IMR-90 (cell line): ENCODE measurements around the gene GMPPB. TPM values are rescaled to one million over a fixed set of nuclear protein-coding genes. Genes with fewer than 3 reads are reported as not detected.

ENCODE experiments used
- ATAC-seq: fragments of 200-7000 bp; cut with Tn5 transposase; 2 replicates; pipeline ENCODE4 v1.9.1; 2020; ENCODE audit warnings: low read depth, mild to moderate bottlenecking, moderate library complexity
- BruUV-seq: library from RNA; stranded (reverse); fragments of 400-500 nt; replicated peaks from 2 replicates; lab custom pipeline; 2021; lab: Mats Ljungman, UMichigan
- CTCF ChIA-PET: fragments of 300-600 bp; formaldehyde crosslinking; extraction: SDS; loops from one replicate; lab custom pipeline; 2021; ENCODE audit warnings: antibody characterized with exemption; lab: Yijun Ruan, JAX
- POLR2A ChIA-PET: fragments of 300-600 bp; sonication (Branson Sonifier 250); formaldehyde crosslinking; loops from one replicate; lab custom pipeline; 2022; ENCODE audit warnings: antibody characterized with exemption; ENCODE audit not compliant: unreplicated experiment; lab: Charles Lee
- DNase-seq: peaks from one replicate; pipeline ENCODE4 v3.0.0; 2013
- H2AFZ ChIP-seq: replicated peaks from 2 replicates; pipeline ENCODE3; 2013; ENCODE audit warnings: low read length, mild to moderate bottlenecking; ENCODE audit not compliant: poor library complexity
- H2AK5ac ChIP-seq: 2 replicates; pipeline ENCODE4 v1.6.1; 2013; ENCODE audit warnings: low read depth, low read length, inconsistent platforms
- H2AK9ac ChIP-seq: replicated peaks from 2 replicates; pipeline ENCODE3; 2013; ENCODE audit warnings: mild to moderate bottlenecking, low read depth, low read length, moderate library complexity; ENCODE audit not compliant: poor library complexity
- H2BK120ac ChIP-seq: 2 replicates; pipeline ENCODE4 v1.6.1; 2013; ENCODE audit warnings: low read depth, low read length, inconsistent platforms
- H2BK15ac ChIP-seq: 3 replicates; pipeline ENCODE4 v1.6.1; 2013; ENCODE audit warnings: low read depth, low read length, inconsistent platforms
- H2BK20ac ChIP-seq: 2 replicates; pipeline ENCODE4 v1.6.1; 2013; ENCODE audit warnings: low read depth, mild to moderate bottlenecking, inconsistent platforms, low read length, moderate library complexity
- H2BK5ac ChIP-seq: 2 replicates; pipeline ENCODE4 v1.6.1; 2013; ENCODE audit warnings: mild to moderate bottlenecking, low read depth, low read length, inconsistent platforms; ENCODE audit not compliant: poor library complexity, severe bottlenecking
- H3K14ac ChIP-seq: replicated peaks from 2 replicates; pipeline ENCODE4 v1.6.1; 2013; ENCODE audit warnings: low read depth, low read length, inconsistent platforms
- H3K18ac ChIP-seq: 2 replicates; pipeline ENCODE4 v1.6.1; 2013; ENCODE audit warnings: low read depth, low read length, control low read depth
- H3K23ac ChIP-seq: 2 replicates; pipeline ENCODE4 v1.6.1; 2013; ENCODE audit warnings: low read depth, low read length, inconsistent platforms
- H3K27ac ChIP-seq: 2 replicates; pipeline ENCODE4 v1.5.1; 2013; ENCODE audit warnings: mild to moderate bottlenecking, control low read depth, low read length; ENCODE audit not compliant: insufficient read depth
- H3K27me3 ChIP-seq: 2 replicates; pipeline ENCODE4 v1.6.1; 2013; ENCODE audit warnings: low read length; ENCODE audit not compliant: control insufficient read depth, insufficient read depth
- H3K36me3 ChIP-seq: 2 replicates; pipeline ENCODE4 v1.6.1; 2013; ENCODE audit warnings: low read length, mixed read lengths; ENCODE audit not compliant: control insufficient read depth, insufficient read depth
- H3K4ac ChIP-seq: 2 replicates; pipeline ENCODE4 v1.6.1; 2013; ENCODE audit warnings: low read depth, low read length, inconsistent platforms
- H3K4me1 ChIP-seq: 2 replicates; pipeline ENCODE4 v1.6.1; 2013; ENCODE audit warnings: low read length, mixed read lengths; ENCODE audit not compliant: control insufficient read depth, insufficient read depth
- H3K4me2 ChIP-seq: 2 replicates; pipeline ENCODE4 v1.6.1; 2013; ENCODE audit warnings: low read depth, mild to moderate bottlenecking, control low read depth, low read length, moderate library complexity
- H3K4me3 ChIP-seq: 2 replicates; pipeline ENCODE4 v1.5.1; 2013; ENCODE audit warnings: low read depth, mild to moderate bottlenecking, control low read depth, low read length, moderate library complexity; ENCODE audit not compliant: insufficient read depth
- H3K56ac ChIP-seq: 2 replicates; pipeline ENCODE4 v1.6.1; 2013; ENCODE audit warnings: low read length, inconsistent platforms; ENCODE audit not compliant: insufficient read depth; ENCODE audit errors: extremely low read depth
- H3K79me1 ChIP-seq, 2 experiments: 2 replicates each; pipeline ENCODE4 v1.6.1; 2013; ENCODE audit warnings: low read length in 2 of 2, inconsistent platforms in 1 of 2, low read depth in 1 of 2
- H3K9ac ChIP-seq: 2 replicates; pipeline ENCODE4 v1.6.1; 2013; ENCODE audit warnings: low read depth, low read length, control low read depth
- H3K9me1 ChIP-seq: 2 replicates; pipeline ENCODE4 v1.6.1; 2013; ENCODE audit warnings: low read length, inconsistent platforms; ENCODE audit not compliant: insufficient read depth
- H3K9me3 ChIP-seq: 2 replicates; pipeline ENCODE4 v1.6.1; 2013; ENCODE audit warnings: low read length; ENCODE audit not compliant: control insufficient read depth, insufficient read depth
- H4K20me1 ChIP-seq: 2 replicates; pipeline ENCODE4 v1.6.1; 2013; ENCODE audit warnings: low read length, inconsistent platforms; ENCODE audit not compliant: insufficient read depth
- H4K5ac ChIP-seq: 2 replicates; pipeline ENCODE4 v1.6.1; 2013; ENCODE audit warnings: mild to moderate bottlenecking, low read depth, low read length, control low read depth
- H4K8ac ChIP-seq, 2 experiments: 2 replicates each; pipeline ENCODE4 v1.6.1; 2013; ENCODE audit warnings: low read depth in 2 of 2, low read length in 2 of 2, control low read depth in 1 of 2, inconsistent platforms in 1 of 2
- H4K91ac ChIP-seq: 2 replicates; pipeline ENCODE4 v1.6.1; 2013; ENCODE audit warnings: low read depth, low read length, inconsistent platforms; ENCODE audit not compliant: insufficient read depth
- FOS ChIP-seq: fragments of 150-350 bp; IDR thresholded peaks from 2 replicates; pipeline ENCODE4 v1.6.1; 2016; ENCODE audit warnings: low read depth, low read length
- MAFK ChIP-seq: IDR thresholded peaks from 2 replicates; pipeline ENCODE4 v1.6.1; 2012; ENCODE audit warnings: low read depth, low read length, improper control_type of control experiment
- MXI1 ChIP-seq: IDR thresholded peaks from 2 replicates; pipeline ENCODE4 v1.6.1; 2012; ENCODE audit warnings: low read depth, mild to moderate bottlenecking, low read length, moderate library complexity, borderline replicate concordance
- RAD21 ChIP-seq: IDR thresholded peaks from 2 replicates; pipeline ENCODE4 v1.6.1; 2012; ENCODE audit warnings: low read length, improper control_type of control experiment
- USF2 ChIP-seq: fragments of 150-350 bp; IDR thresholded peaks from 2 replicates; pipeline ENCODE4 v1.6.1; 2017; ENCODE audit warnings: mild to moderate bottlenecking, antibody characterized with exemption, low read length, low read depth
- WGBS, 2 experiments: methylation state at CpG; one replicate each; pipeline versions ENCODE4 v1.1.5 to v1.1.7; 2013; ENCODE audit warnings: missing lambda C conversion rate in 2 of 2; ENCODE audit not compliant: insufficient read length in 1 of 2; ENCODE audit errors: extremely low coverage in 2 of 2; 5-methylcytosine and 5-hydroxymethylcytosine counted together
- dilution Hi-C: fragments of 300-500 bp; cut with HindIII; formaldehyde crosslinking; loops from one replicate; pipeline ENCODE4 v1.14.3; 2018; ENCODE audit warnings: low sequenced_read_pairs; ENCODE audit not compliant: unreplicated experiment
- in situ Hi-C: fragments of 300-500 bp; cut with MboI; formaldehyde crosslinking; loops from 3 replicates; pipeline ENCODE4 v1.14.3; 2019; ENCODE audit warnings: low sequenced_read_pairs, inconsistent platforms, mixed read lengths
- intact Hi-C: fragments of 100-400 bp; cut with micrococcal nuclease; formaldehyde crosslinking; loops from 2 replicates; pipeline ENCODE4 v1.10.0; 2022
- polyA plus RNA-seq, 3 experiments: library from polyadenylated mRNA; depleted of rRNA; stranded (reverse); fragments of >200 nt; gene quantifications; 2 replicates each; pipeline ENCODE4 v1.2.3, GENCODE V29; 2012; ENCODE audit warnings: low replicate concordance in 1 of 3
- total RNA-seq: library from RNA; depleted of rRNA; stranded (reverse); fragments of >200 nt; gene quantifications from 2 replicates; pipeline ENCODE4 v1.2.3, GENCODE V29; 2012

GMPPB gene
- total and polyA plus RNA-seq, 2 of the 4 experiments (the other 2 are of a cell fraction), result 27.9 to 37.3 TPM

- TF ChIP-seq MXI1 (no peak), RAD21 (no peak), MAFK (no peak), FOS (no peak), USF2 (no peak)
- H3K4me1 ChIP-seq, result no peaks in the 10 kb centered on the region
- H4K8ac ChIP-seq, result no peak overlapping the region
- no peak overlapping the region for H4K5ac ChIP-seq
- H3K27me3 ChIP-seq, result no peaks in the 10 kb centered on the region
- peaks cover 7% of the 10 kb centered on the region; the same call in 1 of the 2 replicates for H4K20me1 ChIP-seq
- no peak for DNase-seq
- no peak overlapping the region for H3K9ac ChIP-seq
- H4K91ac ChIP-seq, result no peak overlapping the region
- no peak overlapping the region for H3K27ac ChIP-seq
- H3K9me1 ChIP-seq, result no peaks in the 10 kb centered on the region
- no peak overlapping the region for H2BK5ac ChIP-seq
- H3K36me3 ChIP-seq, result peaks cover 45% of the 10 kb centered on the region
- no peak overlapping the region for H2AK5ac ChIP-seq
- H3K18ac ChIP-seq, result no peak overlapping the region
- dilution Hi-C loops (no loop called here), intact Hi-C loops (loop anchor here (10.0 kb wide), 1 partner anchor 394 kb away; no protein-coding TSS in a partner anchor), in situ Hi-C loops (loop anchor here (5.0 kb wide), 2 partner anchors 142 to 207 kb away; no protein-coding TSS in a partner anchor)
- no peak overlapping the region for H2BK15ac ChIP-seq
- no peak overlapping the region for H3K23ac ChIP-seq
- WGBS, 2 experiments, result 79% methylated on average over 10 of the region's 13 CpGs; no CpG with 5 or more reads in 1 of the 2 experiments
- BruUV-seq, result no TSS peak
- ATAC-seq, result no peak
- ChIA-PET CTCF (interaction anchor here (0.9 to 1.5 kb wide), 3 partner anchors 8 to 161 kb away, joined by 3 to 4 read pairs (median 3); partner anchors contain the start of gene INKA1), POLR2A (no interaction called here)
- no peak overlapping the region for H3K4me2 ChIP-seq
- H3K4ac ChIP-seq, result no peak overlapping the region
- H2AFZ ChIP-seq, result no peak overlapping the region
- no peak overlapping the region for H3K56ac ChIP-seq
- no peak overlapping the region for H2BK20ac ChIP-seq
- no peaks in the 10 kb centered on the region for H3K9me3 ChIP-seq
- no peak overlapping the region for H3K14ac ChIP-seq
- H3K79me1 ChIP-seq, result no peaks in the 10 kb centered on the region
- no peak overlapping the region for H3K4me3 ChIP-seq
- no peak overlapping the region for H2AK9ac ChIP-seq
- H2BK120ac ChIP-seq, result no peak overlapping the region
Measured at GRCh38 chr3:49700453-49701128, 23.2 kb downstream of the GMPPB start.
